GM10266 (cell line): ENCODE measurements around the gene ATP2B3.

Experiments used
- DNase-seq: peaks from one replicate; pipeline ENCODE4 v3.0.0; 2012; ENCODE audit errors: extremely low spot score
- CTCF ChIP-seq: IDR thresholded peaks from 2 replicates; pipeline ENCODE4 v1.5.1; 2012; ENCODE audit warnings: mild to moderate bottlenecking, low read depth; ENCODE audit not compliant: control insufficient read depth, insufficient read depth; ENCODE audit errors: missing control alignments

ATP2B3 gene

GRCh38 chrX:153478746-153479145 is 38.7 kb upstream of the ATP2B3 start:
- TF ChIP-seq CTCF, result no peak
- no peak for DNase-seq

DNA sequence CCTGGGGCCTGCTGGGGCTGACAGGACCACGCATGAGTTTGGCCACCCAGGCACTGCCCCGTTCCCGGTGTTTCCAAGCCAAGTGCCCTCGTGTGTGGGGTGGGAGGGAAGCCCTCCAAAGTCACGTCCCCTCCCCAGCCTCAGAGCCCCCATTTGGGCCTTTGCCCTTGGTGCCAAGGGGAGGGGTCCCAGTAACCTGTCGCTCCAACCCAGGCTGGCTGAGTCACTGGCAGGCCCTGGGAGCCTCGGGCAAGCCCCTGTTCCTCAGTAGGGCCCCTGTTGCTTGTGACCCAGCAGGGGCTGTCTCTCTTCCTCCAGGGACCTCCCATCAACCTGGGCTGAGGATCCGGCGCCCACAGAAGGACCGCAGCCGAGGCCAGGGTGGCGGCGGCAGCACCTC is 36.4 kb upstream of the ATP2B3 start:
- no peak for TF ChIP-seq CTCF
- no peak for DNase-seq

GRCh38 chrX:153482376-153483015 is 34.9 kb upstream of the ATP2B3 start:
- TF ChIP-seq CTCF, result no peak
- DNase-seq, result no peak

GRCh38 chrX:153485396-153486080 is 31.9 kb upstream of the ATP2B3 start:
- TF ChIP-seq CTCF, result no peak
- DNase-seq, result no peak

GRCh38 chrX:153486171-153486570 is 31.3 kb upstream of the ATP2B3 start:
- no peak for TF ChIP-seq CTCF
- no peak for DNase-seq

DNA sequence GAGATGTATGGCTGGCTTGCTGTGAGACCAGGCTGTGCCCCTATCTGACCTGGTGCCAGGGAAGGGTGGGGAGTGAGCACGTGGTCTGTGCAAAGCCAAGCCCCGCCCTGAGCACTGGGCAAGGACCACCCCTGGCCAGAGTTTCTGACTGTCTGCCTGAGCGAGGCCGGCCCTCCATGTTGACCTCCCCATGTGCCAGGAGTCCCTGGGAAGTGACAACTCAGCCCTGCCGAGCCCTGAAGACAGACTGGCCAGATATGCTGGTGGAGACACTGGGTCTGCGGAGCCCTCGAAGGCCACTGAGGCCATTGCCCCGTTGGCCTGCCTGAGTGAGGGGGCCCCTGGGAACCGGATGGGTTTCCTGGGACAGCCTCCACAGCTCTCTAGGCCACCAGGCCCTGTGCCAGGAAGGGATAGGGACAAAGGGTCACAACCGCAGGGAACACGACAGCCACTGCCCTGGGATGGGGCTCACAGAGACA is 29.8 kb upstream of the ATP2B3 start:
- no peak for TF ChIP-seq CTCF
- DNase-seq, result no peak

GRCh38 chrX:153488231-153488914 is 29.1 kb upstream of the ATP2B3 start:
- no peak for DNase-seq
- no peak for TF ChIP-seq CTCF
